ENCODE data around the gene EPHB1.

- no peak for TF ChIP-seq CTCF (conservative IDR thresholded peaks at IDR 0.05 in 1 of 2, IDR thresholded peaks at IDR 0.05 in 1 of 2; ENCODE audit: extremely low read depth in 1 of 2, insufficient read depth in 1 of 2, low read depth in 1 of 2, low read length in 2 of 2)
- no peak for TF ChIP-seq EZH2 (IDR thresholded peaks at IDR 0.05; ENCODE audit: borderline replicate concordance, low read length)
Observed at GRCh38 chr3:135155228-135155627, 360.2 kb downstream of the EPHB1 start.

All from mammary epithelial cell (primary cell).